IPS-18c (cell line): Measurements from ENCODE around the gene PTS.
A peak's percentile ranks its signal among the peaks of the same experiment; 100 is the strongest.
"Not testable (repeated sequence)": the region's sequence is repeated elsewhere in the genome, so short reads cannot be mapped to it uniquely, and the experiment has no call there.

ENCODE experiments used
- H3K4me3 ChIP-seq: 2 replicates; pipeline ENCODE4 v1.7.0; 2013; ENCODE audit warnings: low read depth, mild to moderate bottlenecking, low read length, moderate library complexity; ENCODE audit not compliant: insufficient read depth
- H3K9me3 ChIP-seq: one replicate; pipeline ENCODE4 v1.6.1; 2013; ENCODE audit warnings: mild to moderate bottlenecking, low read length, moderate library complexity; ENCODE audit not compliant: control insufficient read depth, insufficient read depth

Gene PTS

GRCh38 chr11:112226062-112226830 lies at the start of gene PTS:
Gene PTS, plus strand, starts transcription at chr11:112226428. Its CDS starts 16 bp downstream, at chr11:112226444.
- peak within 1 kb of the TSS; percentile 83 for H3K4me3 ChIP-seq
- no peaks in the 10 kb centered on the region for H3K9me3 ChIP-seq

GRCh38 chr11:112177589-112177988 lies 48.6 kb upstream of the PTS start:
- no peaks in the 10 kb centered on the region for H3K9me3 ChIP-seq
- no peak overlapping the region for H3K4me3 ChIP-seq

GRCh38 chr11:112178428-112178827 lies 47.8 kb upstream of the PTS start:
- Histone ChIP-seq H3K4me3 (no peak overlapping the region), H3K9me3 (no peaks in the 10 kb centered on the region)

GRCh38 chr11:112178936-112179335 lies 47.3 kb upstream of the PTS start:
- H3K9me3 ChIP-seq, result no peaks in the 10 kb centered on the region
- no peak overlapping the region for H3K4me3 ChIP-seq

- no peaks in the 10 kb centered on the region for H3K9me3 ChIP-seq
Observed at GRCh38 chr11:112179601-112180000, 46.6 kb upstream of the PTS start.

GRCh38 chr11:112182867-112183266 lies 43.4 kb upstream of the PTS start:
- Histone ChIP-seq H3K4me3 (no peak overlapping the region), H3K9me3 (no peaks in the 10 kb centered on the region)

More at GRCh38 chr11:112179601-112180000, 46.6 kb upstream of the PTS start:
- H3K4me3 ChIP-seq, result no peak overlapping the region

- no peak overlapping the region for H3K4me3 ChIP-seq
- H3K9me3 ChIP-seq, result no peaks in the 10 kb centered on the region
Observed at GRCh38 chr11:112185883-112186282, 40.3 kb upstream of the PTS start.

- H3K4me3 ChIP-seq, result no peak overlapping the region
- H3K9me3 ChIP-seq, result no peaks in the 10 kb centered on the region
Observed at GRCh38 chr11:112186304-112186703, 39.9 kb upstream of the PTS start.

GRCh38 chr11:112195113-112195512 lies 31.1 kb upstream of the PTS start:
- H3K9me3 ChIP-seq, H3K4me3 ChIP-seq: not testable (repeated sequence)

- H3K4me3 ChIP-seq, result no peak overlapping the region
Observed at GRCh38 chr11:112195951-112196351, 30.3 kb upstream of the PTS start.

GRCh38 chr11:112196519-112197087 lies 29.6 kb upstream of the PTS start:
- Histone ChIP-seq H3K9me3 (no peaks in the 10 kb centered on the region), H3K4me3 (no peak overlapping the region)

More at GRCh38 chr11:112195951-112196351, 30.3 kb upstream of the PTS start:
- no peaks in the 10 kb centered on the region for H3K9me3 ChIP-seq

GRCh38 chr11:112199101-112199500 lies 27.1 kb upstream of the PTS start:
- H3K4me3 ChIP-seq, H3K9me3 ChIP-seq: not testable (repeated sequence)

- Histone ChIP-seq H3K9me3 (no peaks in the 10 kb centered on the region), H3K4me3 (no peak overlapping the region)
Observed at GRCh38 chr11:112200252-112200651, 26.0 kb upstream of the PTS start.

- H3K9me3 ChIP-seq, result no peaks in the 10 kb centered on the region
- no peak overlapping the region for H3K4me3 ChIP-seq
Observed at GRCh38 chr11:112206071-112206470, 20.2 kb upstream of the PTS start.

GRCh38 chr11:112210890-112211289 lies 15.3 kb upstream of the PTS start:
- H3K4me3 ChIP-seq, result no peak overlapping the region
- H3K9me3 ChIP-seq, result no peaks in the 10 kb centered on the region

- Histone ChIP-seq H3K4me3 (no peak overlapping the region), H3K9me3 (no peaks in the 10 kb centered on the region)
Observed at GRCh38 chr11:112211536-112211935, 14.7 kb upstream of the PTS start.

- Histone ChIP-seq H3K9me3 (no peaks in the 10 kb centered on the region), H3K4me3 (no peak overlapping the region)
Observed at GRCh38 chr11:112212290-112212689, 13.9 kb upstream of the PTS start.

GRCh38 chr11:112212710-112213109 lies 13.5 kb upstream of the PTS start:
- H3K4me3 ChIP-seq, result no peak overlapping the region
- no peaks in the 10 kb centered on the region for H3K9me3 ChIP-seq
